Tibial nerve (tissue), 4 donors: ENCODE data around the gene RPS3A.

Experiments used
- EP300 ChIP-seq, 2 donors: sonication (generic); formaldehyde crosslinking; IDR thresholded peaks; one replicate each; pipeline ENCODE4 v1.6.1; 2017; ENCODE audit warnings: antibody characterized with exemption in 2 of 2, mild to moderate bottlenecking in 1 of 2
- POLR2A ChIP-seq, 2 donors: fragments of 450-650 bp; IDR thresholded peaks; one replicate each; pipeline ENCODE4 v1.6.1; 2017; ENCODE audit warnings: antibody characterized with exemption in 2 of 2, mild to moderate bottlenecking in 2 of 2, moderate library complexity in 2 of 2
- TF ChIP-seq, protein P1 (sequence below), 5 experiments: fragments of 200-600 bp in 3 of 5; fragments of 450-650 bp in 2 of 5; sonication (generic) in 3 of 5; IDR thresholded peaks; one replicate each; pipeline ENCODE4 v1.5.1; 2016 to 2019; ENCODE audit warnings: antibody characterized with exemption in 5 of 5, mild to moderate bottlenecking in 3 of 5, moderate library complexity in 2 of 5

- TF ChIP-seq, protein P1, sequence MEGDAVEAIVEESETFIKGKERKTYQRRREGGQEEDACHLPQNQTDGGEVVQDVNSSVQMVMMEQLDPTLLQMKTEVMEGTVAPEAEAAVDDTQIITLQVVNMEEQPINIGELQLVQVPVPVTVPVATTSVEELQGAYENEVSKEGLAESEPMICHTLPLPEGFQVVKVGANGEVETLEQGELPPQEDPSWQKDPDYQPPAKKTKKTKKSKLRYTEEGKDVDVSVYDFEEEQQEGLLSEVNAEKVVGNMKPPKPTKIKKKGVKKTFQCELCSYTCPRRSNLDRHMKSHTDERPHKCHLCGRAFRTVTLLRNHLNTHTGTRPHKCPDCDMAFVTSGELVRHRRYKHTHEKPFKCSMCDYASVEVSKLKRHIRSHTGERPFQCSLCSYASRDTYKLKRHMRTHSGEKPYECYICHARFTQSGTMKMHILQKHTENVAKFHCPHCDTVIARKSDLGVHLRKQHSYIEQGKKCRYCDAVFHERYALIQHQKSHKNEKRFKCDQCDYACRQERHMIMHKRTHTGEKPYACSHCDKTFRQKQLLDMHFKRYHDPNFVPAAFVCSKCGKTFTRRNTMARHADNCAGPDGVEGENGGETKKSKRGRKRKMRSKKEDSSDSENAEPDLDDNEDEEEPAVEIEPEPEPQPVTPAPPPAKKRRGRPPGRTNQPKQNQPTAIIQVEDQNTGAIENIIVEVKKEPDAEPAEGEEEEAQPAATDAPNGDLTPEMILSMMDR (IDR thresholded peaks at IDR 0.05), result no peak
- TF ChIP-seq POLR2A (IDR thresholded peaks at IDR 0.05) (no peak), EP300 (IDR thresholded peaks at IDR 0.05) (no peak)
Observed at GRCh38 chr4:151129796-151130195, 30.4 kb downstream of the RPS3A start.
